Activated T-cell treated with anti-CD3 and anti-CD28 coated beads, Interleukin-2, amount 50 U/mL, for 4 hours (primary cell): ENCODE data around the gene PPP1R2C. TPM values are rescaled to one million over a fixed set of nuclear protein-coding genes. Genes with fewer than 3 reads are reported as not detected.

Source experiments
- ATAC-seq, 2 donors: fragments of 200-7000 bp; cut with Tn5 transposase; one replicate each; pipeline ENCODE4 v1.10.0; 2021
- DNase-seq: peaks from one replicate; pipeline ENCODE4 v3.0.0-alpha.2; 2020
- H3K27me3 Mint-ChIP-seq: one replicate; pipeline ENCODE4 v1.8.0; 2021; ENCODE audit warnings: low read depth, mixed read lengths
- H3K36me3 Mint-ChIP-seq: one replicate; pipeline ENCODE4 v1.8.0; 2022; ENCODE audit warnings: mixed read lengths; ENCODE audit not compliant: insufficient read depth
- H3K4me1 Mint-ChIP-seq: one replicate; pipeline ENCODE4 v1.8.0; 2021; ENCODE audit warnings: low read depth, mixed read lengths
- H3K4me3 Mint-ChIP-seq: one replicate; pipeline ENCODE4 v1.8.0; 2021; ENCODE audit warnings: mild to moderate bottlenecking, moderate library complexity, mixed read lengths
- H3K9me3 Mint-ChIP-seq: one replicate; pipeline ENCODE4 v1.8.0; 2021; ENCODE audit warnings: mixed read lengths
- total RNA-seq, 3 donors: library from RNA; stranded (reverse); gene quantifications; one replicate each; pipeline ENCODE4 v1.2.1, GENCODE V29; 2021

PPP1R2C gene
- total RNA-seq, 3 donors from 2014 or later = not detected

GRCh38 chrX:42732506-42732905, 45.5 kb downstream of the PPP1R2C start:
- H3K9me3 Mint-ChIP-seq = no peaks in the 10 kb centered on the region
- ATAC-seq (no peak), DNase-seq (no peak)
- H3K36me3 Mint-ChIP-seq = no peaks in the 10 kb centered on the region
- H3K27me3 Mint-ChIP-seq = no peaks in the 10 kb centered on the region
- no peak overlapping the region for H3K4me3 Mint-ChIP-seq
- H3K4me1 Mint-ChIP-seq = no peaks in the 10 kb centered on the region
